ENCODE results near the gene ARL6.

Gene ARL6

GRCh38 chr3:97820780-97821179, 56.2 kb downstream of the ARL6 start:
- H3K27ac ChIP-seq (ENCODE audit: low read depth, low read length): no peak overlapping the region
- peak overlapping the region; percentile 89 for H3K4me3 ChIP-seq (ENCODE audit: low read depth in 1 of 2, low read length in 2 of 2)
- H3K9ac ChIP-seq (ENCODE audit: low read depth in 1 of 2, low read length in 2 of 2): peak overlapping the region in 1 of 2 donors; percentile 73
- H3K4me1 ChIP-seq (ENCODE audit: control insufficient read depth in 1 of 2, insufficient read depth in 2 of 2, low read length in 2 of 2): peaks cover 14 to 20% of the 10 kb centered on the region in 2 donors
- H3K36me3 ChIP-seq (ENCODE audit: control insufficient read depth in 1 of 2, insufficient read depth in 2 of 2, low read length in 2 of 2): no peaks in the 10 kb centered on the region
- no peaks in the 10 kb centered on the region for H3K27me3 ChIP-seq (ENCODE audit: control insufficient read depth in 1 of 2, insufficient read depth in 2 of 2, low read length in 2 of 2)
- no peaks in the 10 kb centered on the region for H3K9me3 ChIP-seq (ENCODE audit: control insufficient read depth in 1 of 2, low read length in 2 of 2)

GRCh38 chr3:97821287-97821773, 56.8 kb downstream of the ARL6 start:
- Histone ChIP-seq H3K36me3 (ENCODE audit: control insufficient read depth in 1 of 2, insufficient read depth in 2 of 2, low read length in 2 of 2) (no peaks in the 10 kb centered on the region), H3K9ac (ENCODE audit: low read depth in 1 of 2, low read length in 2 of 2) (peak overlapping the region; percentile 69 to 73), H3K27ac (ENCODE audit: low read depth, low read length) (peak overlapping the region; percentile 46), H3K4me3 (ENCODE audit: low read depth in 1 of 2, low read length in 2 of 2) (peak overlapping the region; percentile 89), H3K9me3 (ENCODE audit: control insufficient read depth in 1 of 2, low read length in 2 of 2) (no peaks in the 10 kb centered on the region), H3K4me1 (ENCODE audit: control insufficient read depth in 1 of 2, insufficient read depth in 2 of 2, low read length in 2 of 2) (peaks cover 14 to 20% of the 10 kb centered on the region in 2 donors), H3K27me3 (ENCODE audit: control insufficient read depth in 1 of 2, insufficient read depth in 2 of 2, low read length in 2 of 2) (no peaks in the 10 kb centered on the region)

- H3K27ac ChIP-seq (ENCODE audit: low read depth, low read length): peak within 1 kb of the TSS; percentile 64
- peaks cover 14 to 20% of the 10 kb centered on the region in 2 donors for H3K4me1 ChIP-seq (ENCODE audit: control insufficient read depth in 1 of 2, insufficient read depth in 2 of 2, low read length in 2 of 2)
- no peaks in the 10 kb centered on the region for H3K27me3 ChIP-seq (ENCODE audit: control insufficient read depth in 1 of 2, insufficient read depth in 2 of 2, low read length in 2 of 2)
- no peaks in the 10 kb centered on the region for H3K9me3 ChIP-seq (ENCODE audit: control insufficient read depth in 1 of 2, low read length in 2 of 2)
- peak within 1 kb of the TSS; percentile 89 for H3K4me3 ChIP-seq (ENCODE audit: low read depth in 1 of 2, low read length in 2 of 2)
- no peaks in the 10 kb centered on the region for H3K36me3 ChIP-seq (ENCODE audit: control insufficient read depth in 1 of 2, insufficient read depth in 2 of 2, low read length in 2 of 2)
- H3K9ac ChIP-seq (ENCODE audit: low read depth in 1 of 2, low read length in 2 of 2): peak within 1 kb of the TSS; percentile 71 to 73
Measured at GRCh38 chr3:97821774-97822358, 57.3 kb downstream of the ARL6 start, which contains the start of gene CRYBG3. TSS of gene CRYBG3 (plus strand) at chr3:97822011. CDS start at chr3:97822207, 196 bp downstream.

- no peaks in the 10 kb centered on the region for H3K36me3 ChIP-seq (ENCODE audit: control insufficient read depth in 1 of 2, insufficient read depth in 2 of 2, low read length in 2 of 2)
- peak overlapping the region; percentile 71 to 73 for H3K9ac ChIP-seq (ENCODE audit: low read depth in 1 of 2, low read length in 2 of 2)
- no peaks in the 10 kb centered on the region for H3K27me3 ChIP-seq (ENCODE audit: control insufficient read depth in 1 of 2, insufficient read depth in 2 of 2, low read length in 2 of 2)
- peak overlapping the region; percentile 64 for H3K27ac ChIP-seq (ENCODE audit: low read depth, low read length)
- H3K9me3 ChIP-seq (ENCODE audit: control insufficient read depth in 1 of 2, low read length in 2 of 2): no peaks in the 10 kb centered on the region
- peak overlapping the region; percentile 89 for H3K4me3 ChIP-seq (ENCODE audit: low read depth in 1 of 2, low read length in 2 of 2)
- H3K4me1 ChIP-seq (ENCODE audit: control insufficient read depth in 1 of 2, insufficient read depth in 2 of 2, low read length in 2 of 2): peaks cover 14 to 20% of the 10 kb centered on the region in 2 donors
Measured at GRCh38 chr3:97822359-97822775, 57.8 kb downstream of the ARL6 start.

GRCh38 chr3:97823046-97824004, 58.8 kb downstream of the ARL6 start:
- Histone ChIP-seq H3K9ac (ENCODE audit: low read depth in 1 of 2, low read length in 2 of 2) (peak overlapping the region; percentile 71 to 73), H3K9me3 (ENCODE audit: control insufficient read depth in 1 of 2, low read length in 2 of 2) (no peaks in the 10 kb centered on the region), H3K4me3 (ENCODE audit: low read depth in 1 of 2, low read length in 2 of 2) (peak overlapping the region; percentile 89), H3K27ac (ENCODE audit: low read depth, low read length) (no peak overlapping the region), H3K27me3 (ENCODE audit: control insufficient read depth in 1 of 2, insufficient read depth in 2 of 2, low read length in 2 of 2) (no peaks in the 10 kb centered on the region), H3K4me1 (ENCODE audit: control insufficient read depth in 1 of 2, insufficient read depth in 2 of 2, low read length in 2 of 2) (peaks cover 14 to 20% of the 10 kb centered on the region in 2 donors), H3K36me3 (ENCODE audit: control insufficient read depth in 1 of 2, insufficient read depth in 2 of 2, low read length in 2 of 2) (no peaks in the 10 kb centered on the region)

GRCh38 chr3:97825101-97825500, 60.5 kb downstream of the ARL6 start:
- Histone ChIP-seq H3K4me1 (ENCODE audit: control insufficient read depth in 1 of 2, insufficient read depth in 2 of 2, low read length in 2 of 2) (peaks cover 14 to 24% of the 10 kb centered on the region in 2 donors), H3K27me3 (ENCODE audit: control insufficient read depth in 1 of 2, insufficient read depth in 2 of 2, low read length in 2 of 2) (no peaks in the 10 kb centered on the region), H3K4me3 (ENCODE audit: low read depth in 1 of 2, low read length in 2 of 2) (no peak overlapping the region), H3K27ac (ENCODE audit: low read depth, low read length) (no peak overlapping the region), H3K9me3 (ENCODE audit: control insufficient read depth in 1 of 2, low read length in 2 of 2) (no peaks in the 10 kb centered on the region), H3K36me3 (ENCODE audit: control insufficient read depth in 1 of 2, insufficient read depth in 2 of 2, low read length in 2 of 2) (no peaks in the 10 kb centered on the region), H3K9ac (ENCODE audit: low read depth in 1 of 2, low read length in 2 of 2) (no peak overlapping the region)

- no peaks in the 10 kb centered on the region for H3K9me3 ChIP-seq (ENCODE audit: control insufficient read depth in 1 of 2, low read length in 2 of 2)
- no peak overlapping the region for H3K9ac ChIP-seq (ENCODE audit: low read depth in 1 of 2, low read length in 2 of 2)
- H3K4me3 ChIP-seq (ENCODE audit: low read depth in 1 of 2, low read length in 2 of 2): no peak overlapping the region
- no peak overlapping the region for H3K27ac ChIP-seq (ENCODE audit: low read depth, low read length)
- no peaks in the 10 kb centered on the region for H3K36me3 ChIP-seq (ENCODE audit: control insufficient read depth in 1 of 2, insufficient read depth in 2 of 2, low read length in 2 of 2)
- H3K4me1 ChIP-seq (ENCODE audit: control insufficient read depth in 1 of 2, insufficient read depth in 2 of 2, low read length in 2 of 2): peaks cover 4 to 17% of the 10 kb centered on the region in 2 donors
- H3K27me3 ChIP-seq (ENCODE audit: control insufficient read depth in 1 of 2, insufficient read depth in 2 of 2, low read length in 2 of 2): no peaks in the 10 kb centered on the region
Measured at GRCh38 chr3:97827741-97828471, 63.3 kb downstream of the ARL6 start.

GRCh38 chr3:97829198-97829597, 64.6 kb downstream of the ARL6 start:
- H3K4me3 ChIP-seq (ENCODE audit: low read depth in 1 of 2, low read length in 2 of 2): no peak overlapping the region
- H3K27ac ChIP-seq (ENCODE audit: low read depth, low read length): no peak overlapping the region
- H3K36me3 ChIP-seq (ENCODE audit: control insufficient read depth in 1 of 2, insufficient read depth in 2 of 2, low read length in 2 of 2): no peaks in the 10 kb centered on the region
- no peak overlapping the region for H3K9ac ChIP-seq (ENCODE audit: low read depth in 1 of 2, low read length in 2 of 2)
- H3K9me3 ChIP-seq (ENCODE audit: control insufficient read depth in 1 of 2, low read length in 2 of 2): no peaks in the 10 kb centered on the region
- H3K4me1 ChIP-seq (ENCODE audit: control insufficient read depth in 1 of 2, insufficient read depth in 2 of 2, low read length in 2 of 2): peaks cover 0 to 4% of the 10 kb centered on the region in 2 donors
- no peaks in the 10 kb centered on the region for H3K27me3 ChIP-seq (ENCODE audit: control insufficient read depth in 1 of 2, insufficient read depth in 2 of 2, low read length in 2 of 2)

GRCh38 chr3:97830638-97831037, 66.1 kb downstream of the ARL6 start:
- no peaks in the 10 kb centered on the region for H3K36me3 ChIP-seq (ENCODE audit: control insufficient read depth in 1 of 2, insufficient read depth in 2 of 2, low read length in 2 of 2)
- no peak overlapping the region for H3K27ac ChIP-seq (ENCODE audit: low read depth, low read length)
- H3K4me1 ChIP-seq (ENCODE audit: control insufficient read depth in 1 of 2, insufficient read depth in 2 of 2, low read length in 2 of 2): peaks cover 0 to 4% of the 10 kb centered on the region in 2 donors
- no peaks in the 10 kb centered on the region for H3K9me3 ChIP-seq (ENCODE audit: control insufficient read depth in 1 of 2, low read length in 2 of 2)
- no peaks in the 10 kb centered on the region for H3K27me3 ChIP-seq (ENCODE audit: control insufficient read depth in 1 of 2, insufficient read depth in 2 of 2, low read length in 2 of 2)
- no peak overlapping the region for H3K9ac ChIP-seq (ENCODE audit: low read depth in 1 of 2, low read length in 2 of 2)
- no peak overlapping the region for H3K4me3 ChIP-seq (ENCODE audit: low read depth in 1 of 2, low read length in 2 of 2)
